MM.1S (cell line): Measurements from ENCODE around the gene MET.

ENCODE experiments used
- DNase-seq: peaks from one replicate; pipeline ENCODE4 v3.0.0-alpha.2; 2015
- H2AFZ ChIP-seq: fragments of 300-600 bp; sonication (generic); 2 replicates; pipeline ENCODE4 v1.6.0; 2016; ENCODE audit warnings: antibody characterized with exemption, low read length
- H3F3A ChIP-seq: fragments of 300-600 bp; sonication (generic); 2 replicates; pipeline ENCODE4 v1.6.1; 2016; ENCODE audit warnings: mild to moderate bottlenecking, antibody characterized with exemption, low read length, moderate library complexity, mixed read lengths; ENCODE audit not compliant: insufficient read depth
- H3K27ac ChIP-seq: fragments of 300-600 bp; sonication (generic); 2 replicates; pipeline ENCODE4 v1.5.1; 2016; ENCODE audit warnings: mild to moderate bottlenecking, low read length
- H3K27me3 ChIP-seq: fragments of 300-600 bp; sonication (generic); replicated peaks from 2 replicates; pipeline ENCODE4 v1.6.0; 2016; ENCODE audit warnings: low read length; ENCODE audit not compliant: insufficient read depth
- H3K36me3 ChIP-seq: fragments of 300-600 bp; sonication (generic); replicated peaks from 2 replicates; pipeline ENCODE4 v1.6.1; 2016; ENCODE audit warnings: mild to moderate bottlenecking, low read length, mixed read lengths; ENCODE audit not compliant: insufficient read depth
- H3K4me1 ChIP-seq: fragments of 300-600 bp; sonication (generic); 2 replicates; pipeline ENCODE4 v1.6.1; 2016; ENCODE audit warnings: low read length, mixed read lengths
- H3K4me2 ChIP-seq: fragments of 300-600 bp; sonication (generic); 2 replicates; pipeline ENCODE4 v1.6.0; 2016; ENCODE audit warnings: low read depth, low read length
- H3K4me3 ChIP-seq: fragments of 300-600 bp; sonication (generic); 2 replicates; pipeline ENCODE4 v1.5.1; 2016; ENCODE audit warnings: low read length, mixed read lengths
- H3K79me2 ChIP-seq: fragments of 300-600 bp; sonication (generic); 2 replicates; pipeline ENCODE4 v1.6.1; 2016; ENCODE audit warnings: mixed run types, low read length, mixed read lengths
- H3K9ac ChIP-seq: fragments of 300-600 bp; sonication (generic); 2 replicates; pipeline ENCODE4 v1.6.1; 2016; ENCODE audit warnings: low read length, mixed read lengths
- H3K9me2 ChIP-seq: fragments of 300-600 bp; sonication (generic); replicated peaks from 2 replicates; pipeline ENCODE4 v1.6.1; 2016; ENCODE audit warnings: mild to moderate bottlenecking, low read length, mixed read lengths; ENCODE audit not compliant: insufficient read depth
- H3K9me3 ChIP-seq: fragments of 300-600 bp; sonication (generic); replicated peaks from 2 replicates; pipeline ENCODE4 v1.6.1; 2016; ENCODE audit warnings: mild to moderate bottlenecking, low read length, mixed read lengths; ENCODE audit not compliant: insufficient read depth
- H4K20me1 ChIP-seq: fragments of 300-600 bp; sonication (generic); 2 replicates; pipeline ENCODE4 v1.6.1; 2016; ENCODE audit warnings: mild to moderate bottlenecking, low read length, moderate library complexity, mixed read lengths; ENCODE audit not compliant: insufficient read depth
- EZH2 ChIP-seq: fragments of 300-600 bp; sonication (generic); optimal IDR thresholded peaks from 2 replicates; pipeline ENCODE3; 2017; ENCODE audit warnings: low read depth, mild to moderate bottlenecking, antibody characterized with exemption, low read length, mixed read lengths
- EZH2phosphoT487 ChIP-seq: fragments of 300-600 bp; sonication (generic); IDR thresholded peaks from 2 replicates; pipeline ENCODE4 v1.6.1; 2018; ENCODE audit warnings: antibody characterized with exemption, low read length
- TF ChIP-seq, protein P1 (sequence below): fragments of 300-600 bp; sonication (generic); IDR thresholded peaks from 2 replicates; pipeline ENCODE4 v1.5.1; 2016; ENCODE audit warnings: antibody characterized with exemption, low read length, mixed read lengths

MET gene

GRCh38 chr7:116801092-116801710 lies 129.2 kb downstream of the MET start:
- Histone ChIP-seq H3K4me3 (no peak overlapping the region), H3K36me3 (no peaks in the 10 kb centered on the region), H3K9me2 (no peaks in the 10 kb centered on the region), H3K9me3 (no peaks in the 10 kb centered on the region), H3K79me2 (no peaks in the 10 kb centered on the region), H3K4me2 (no peak overlapping the region), H3K4me1 (no peaks in the 10 kb centered on the region), H2AFZ (no peak overlapping the region), H3K27ac (no peak overlapping the region), H3F3A (no peaks in the 10 kb centered on the region), H4K20me1 (no peaks in the 10 kb centered on the region), H3K9ac (no peak overlapping the region), H3K27me3 (no peaks in the 10 kb centered on the region)
- TF ChIP-seq, protein P1, sequence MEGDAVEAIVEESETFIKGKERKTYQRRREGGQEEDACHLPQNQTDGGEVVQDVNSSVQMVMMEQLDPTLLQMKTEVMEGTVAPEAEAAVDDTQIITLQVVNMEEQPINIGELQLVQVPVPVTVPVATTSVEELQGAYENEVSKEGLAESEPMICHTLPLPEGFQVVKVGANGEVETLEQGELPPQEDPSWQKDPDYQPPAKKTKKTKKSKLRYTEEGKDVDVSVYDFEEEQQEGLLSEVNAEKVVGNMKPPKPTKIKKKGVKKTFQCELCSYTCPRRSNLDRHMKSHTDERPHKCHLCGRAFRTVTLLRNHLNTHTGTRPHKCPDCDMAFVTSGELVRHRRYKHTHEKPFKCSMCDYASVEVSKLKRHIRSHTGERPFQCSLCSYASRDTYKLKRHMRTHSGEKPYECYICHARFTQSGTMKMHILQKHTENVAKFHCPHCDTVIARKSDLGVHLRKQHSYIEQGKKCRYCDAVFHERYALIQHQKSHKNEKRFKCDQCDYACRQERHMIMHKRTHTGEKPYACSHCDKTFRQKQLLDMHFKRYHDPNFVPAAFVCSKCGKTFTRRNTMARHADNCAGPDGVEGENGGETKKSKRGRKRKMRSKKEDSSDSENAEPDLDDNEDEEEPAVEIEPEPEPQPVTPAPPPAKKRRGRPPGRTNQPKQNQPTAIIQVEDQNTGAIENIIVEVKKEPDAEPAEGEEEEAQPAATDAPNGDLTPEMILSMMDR = no peak
- no peak for TF ChIP-seq EZH2phosphoT487
- TF ChIP-seq EZH2 = no peak
- DNase-seq = no peak

GRCh38 chr7:116802144-116802745 lies 130.2 kb downstream of the MET start:
- H3K79me2 ChIP-seq = no peaks in the 10 kb centered on the region
- peak overlapping the region; percentile 16; the same call in 1 of the 2 replicates for H2AFZ ChIP-seq
- no peak for DNase-seq
- no peaks in the 10 kb centered on the region for H3K9me3 ChIP-seq
- no peak overlapping the region for H3K9ac ChIP-seq
- H3K4me1 ChIP-seq = no peaks in the 10 kb centered on the region
- H3K4me2 ChIP-seq = no peak overlapping the region
- TF ChIP-seq, protein P1 = no peak
- TF ChIP-seq EZH2 (no peak), EZH2phosphoT487 (no peak)
- H3K27me3 ChIP-seq = no peaks in the 10 kb centered on the region
- no peak overlapping the region for H3K4me3 ChIP-seq
- no peaks in the 10 kb centered on the region for H3K9me2 ChIP-seq
- H3F3A ChIP-seq = no peaks in the 10 kb centered on the region
- no peaks in the 10 kb centered on the region for H4K20me1 ChIP-seq
- H3K27ac ChIP-seq = no peak overlapping the region
- no peaks in the 10 kb centered on the region for H3K36me3 ChIP-seq

- Histone ChIP-seq H2AFZ (peak overlapping the region; percentile 16; the same call in 1 of the 2 replicates), H3K79me2 (no peaks in the 10 kb centered on the region), H3K27me3 (no peaks in the 10 kb centered on the region), H3K4me1 (no peaks in the 10 kb centered on the region), H4K20me1 (no peaks in the 10 kb centered on the region), H3K9me3 (no peaks in the 10 kb centered on the region), H3K9me2 (no peaks in the 10 kb centered on the region), H3K4me2 (no peak overlapping the region; the same call in 1 of the 2 replicates), H3K9ac (no peak overlapping the region), H3K27ac (no peak overlapping the region), H3F3A (no peaks in the 10 kb centered on the region), H3K4me3 (no peak overlapping the region), H3K36me3 (no peaks in the 10 kb centered on the region)
- TF ChIP-seq, protein P1 = peak; percentile 82
- TF ChIP-seq EZH2 (no peak), EZH2phosphoT487 (no peak)
- DNase-seq = peak; percentile 86
These were observed 130.8 kb downstream of the MET start for GRCh38 chr7:116802746-116803152.
